Esophagus muscularis mucosa (tissue), 4 donors: ENCODE measurements around the gene SRPK3. TPM values are rescaled to one million over a fixed set of nuclear protein-coding genes. Genes with fewer than 3 reads are reported as not detected.

ENCODE experiments used
- DNase-seq: peaks from one replicate; pipeline ENCODE4 v3.0.0-alpha.2; 2017; ENCODE audit errors: extremely low spot score
- H3K27ac ChIP-seq, 4 donors: fragments of 200-600 bp; sonication (generic); replicated peaks in 1 of 4; 1 replicate in 3 of 4; 2 replicates in 1 of 4; pipeline ENCODE4 v1.5.1; 2016 to 2019; ENCODE audit warnings: mild to moderate bottlenecking in 1 of 4
- H3K27me3 ChIP-seq, 4 donors: fragments of 200-600 bp; sonication (generic); one replicate each; pipeline versions ENCODE4 v1.5.1 to v1.6.0; 2016 to 2019
- H3K36me3 ChIP-seq, 4 donors: fragments of 200-600 bp; sonication (generic); one replicate each; pipeline ENCODE4 v1.5.1; 2016 to 2019
- H3K4me1 ChIP-seq, 4 donors: fragments of 200-600 bp; sonication (generic); one replicate each; pipeline ENCODE4 v1.5.1; 2016 to 2019
- H3K4me3 ChIP-seq, 4 donors: fragments of 200-600 bp; sonication (generic); 1 replicate in 2 of 4; 2 replicates in 2 of 4; pipeline ENCODE4 v1.5.1; 2016 to 2019; ENCODE audit warnings: mild to moderate bottlenecking in 4 of 4, moderate library complexity in 1 of 4
- H3K9me3 ChIP-seq, 4 donors: fragments of 200-600 bp; sonication (generic); 1 replicate in 3 of 4; 2 replicates in 1 of 4; pipeline ENCODE4 v1.5.1; 2016 to 2019
- CTCF ChIP-seq, 3 experiments: fragments of 200-600 bp in 2 of 3; fragments of 450-650 bp in 1 of 3; sonication (generic) in 2 of 3; IDR thresholded peaks; one replicate each; pipeline ENCODE4 v1.5.1; 2017 to 2019; ENCODE audit warnings: antibody characterized with exemption in 3 of 3, mild to moderate bottlenecking in 2 of 3, moderate library complexity in 1 of 3
- EP300 ChIP-seq: sonication (generic); formaldehyde crosslinking; IDR thresholded peaks from one replicate; pipeline ENCODE4 v1.6.1; 2017; ENCODE audit warnings: antibody characterized with exemption
- POLR2A ChIP-seq: fragments of 450-650 bp; IDR thresholded peaks from one replicate; pipeline ENCODE4 v1.6.1; 2017; ENCODE audit warnings: antibody characterized with exemption, moderate library complexity, mild to moderate bottlenecking, low read depth
- POLR2AphosphoS5 ChIP-seq, 2 donors: sonication (generic); formaldehyde crosslinking; IDR thresholded peaks; one replicate each; pipeline ENCODE4 v1.6.1; 2017; ENCODE audit warnings: antibody characterized with exemption in 2 of 2
- WGBS: methylation state at CpG from one replicate; pipeline ENCODE4 v1.1.5; 2018; 5-methylcytosine and 5-hydroxymethylcytosine counted together
- intact Hi-C: fragments of 100-400 bp; cut with DNase I; formaldehyde crosslinking; loops from one replicate; pipeline ENCODE4 v1.15.1; 2023
- total RNA-seq, 4 donors: library from RNA; depleted of rRNA; stranded (reverse); fragments of >200 nt; gene quantifications; one replicate each; pipeline versions ENCODE4 v1.1.0 to v1.2.1, GENCODE V29; 2016

SRPK3 gene
- total RNA-seq, 4 donors from 2014 or later, result 0.52 to 2.2 (median 1.1) TPM

- peaks cover 10 to 33% (median 25%) of the 10 kb centered on the region in 4 donors for H3K4me1 ChIP-seq
- TF ChIP-seq POLR2AphosphoS5 (IDR thresholded peaks at IDR 0.05), result no peak
- no peak for TF ChIP-seq POLR2A
- no peak for TF ChIP-seq CTCF (IDR thresholded peaks at IDR 0.05)
- TF ChIP-seq EP300, result no peak
- H3K4me3 ChIP-seq, result peak overlapping the region in 2 of 4 donors; percentile 59 to 67
- intact Hi-C loops, result no loop called here
- H3K36me3 ChIP-seq, result no peaks in the 10 kb centered on the region
- H3K27ac ChIP-seq, result peak overlapping the region; percentile 68 to 75 (median 74)
- DNase-seq, result no peak
- 59% methylated on average over 8 of the region's 9 CpGs for WGBS
- peaks cover 0 to 5% (median 0%) of the 10 kb centered on the region in 4 donors for H3K27me3 ChIP-seq
- no peaks in the 10 kb centered on the region for H3K9me3 ChIP-seq
These were observed 47.1 kb downstream of the SRPK3 start for GRCh38 chrX:153827903-153828302.

- Histone ChIP-seq H3K27me3 (peaks cover 0 to 5% (median 0%) of the 10 kb centered on the region in 4 donors), H3K27ac (peak overlapping the region; percentile 68 to 75 (median 74)), H3K36me3 (no peaks in the 10 kb centered on the region), H3K9me3 (no peaks in the 10 kb centered on the region), H3K4me1 (peaks cover 10 to 33% (median 25%) of the 10 kb centered on the region in 4 donors), H3K4me3 (peak overlapping the region; percentile 55 to 67 (median 60))
- intact Hi-C loops, result no loop called here
- TF ChIP-seq POLR2AphosphoS5 (IDR thresholded peaks at IDR 0.05) (no peak), CTCF (IDR thresholded peaks at IDR 0.05) (no peak), POLR2A (no peak), EP300 (no peak)
- DNase-seq, result no peak
- WGBS, result 19% methylated on average over 7 of the region's 17 CpGs
These were observed 47.5 kb downstream of the SRPK3 start for GRCh38 chrX:153828308-153828707.

GRCh38 chrX:153828723-153829548 is 48.1 kb downstream of the SRPK3 start:
- Histone ChIP-seq H3K9me3 (no peaks in the 10 kb centered on the region), H3K4me3 (peak overlapping the region; percentile 55 to 67 (median 60)), H3K4me1 (peaks cover 10 to 33% (median 25%) of the 10 kb centered on the region in 4 donors), H3K27ac (peak overlapping the region; percentile 68 to 75 (median 74)), H3K36me3 (no peaks in the 10 kb centered on the region), H3K27me3 (peaks cover 0 to 5% (median 0%) of the 10 kb centered on the region in 4 donors)
- 24% methylated on average over 23 of the region's 50 CpGs for WGBS
- DNase-seq, result no peak
- intact Hi-C loops, result no loop called here
- TF ChIP-seq POLR2A (no peak), EP300 (no peak), CTCF (IDR thresholded peaks at IDR 0.05) (no peak), POLR2AphosphoS5 (IDR thresholded peaks at IDR 0.05) (no peak)

- intact Hi-C loops, result no loop called here
- Histone ChIP-seq H3K27me3 (peaks cover 0 to 5% (median 0%) of the 10 kb centered on the region in 4 donors), H3K4me1 (peaks cover 10 to 33% (median 25%) of the 10 kb centered on the region in 4 donors), H3K27ac (peak overlapping the region; percentile 68 to 75 (median 74)), H3K9me3 (no peaks in the 10 kb centered on the region), H3K36me3 (no peaks in the 10 kb centered on the region), H3K4me3 (peak overlapping the region; percentile 55 to 67 (median 60))
- DNase-seq, result no peak
- TF ChIP-seq POLR2A (no peak), EP300 (no peak), CTCF (IDR thresholded peaks at IDR 0.05) (no peak), POLR2AphosphoS5 (IDR thresholded peaks at IDR 0.05) (no peak)
- no CpG with 5 or more reads among the region's 27 CpGs for WGBS
These were observed 48.6 kb downstream of the SRPK3 start for GRCh38 chrX:153829549-153829798.
